Measurements from ENCODE around the gene ZGPAT. TPM values are rescaled to one million over a fixed set of nuclear protein-coding genes. Genes with fewer than 3 reads are reported as not detected.

ZGPAT gene
- total and polyA plus RNA-seq, 2 of the 13 experiments (the other 11 are each of a cell fraction or from before 2014, with no cell fraction given): 23.0 to 41.9 TPM

- no peak overlapping the region for H2AFZ ChIP-seq (ENCODE audit: low read length)
- POLR2A ChIA-PET: no interaction called here
- peaks cover 18 to 19% of the 10 kb centered on the region in 2 experiments; a peak in 4 of 5 replicates for H3K36me3 ChIP-seq (replicated peaks in 1 of 2; ENCODE audit: control insufficient read depth in 1 of 2, insufficient read depth in 2 of 2, low read length in 2 of 2)
- H3K4me3 ChIP-seq (replicated peaks in 1 of 3; ENCODE audit: insufficient read depth in 1 of 3, low read depth in 2 of 3, low read length in 3 of 3): no peak overlapping the region
- no peaks in the 10 kb centered on the region for H3K79me2 ChIP-seq (ENCODE audit: insufficient read depth, low read length)
- intact Hi-C loops (cut with micrococcal nuclease; ENCODE audit: unreplicated experiment): no loop called here
- 98% methylated on average over 18 of the region's 19 CpGs for WGBS (ENCODE audit: low lambda C conversion rate)
- no peak overlapping the region for H3K4me2 ChIP-seq (ENCODE audit: low read depth, low read length)
- no peaks in the 10 kb centered on the region for H3K27me3 ChIP-seq (ENCODE audit: control insufficient read depth in 1 of 2, insufficient read depth in 2 of 2, low read length in 2 of 2)
- H4K20me1 ChIP-seq (ENCODE audit: insufficient read depth, low read length): no peaks in the 10 kb centered on the region
- no TSS peak for BruUV-seq (replicated peaks)
- CTCF ChIA-PET (ENCODE audit: low intra/inter-chr PET ratio, low total read pairs): no interaction called here
- FAIRE-seq (no peak), DNase-seq (ENCODE audit: low spot score) (no peak), ATAC-seq (no peak)
- TF ChIP-seq AGO1 (IDR thresholded peaks at IDR 0.05; ENCODE audit: low read depth, low read length, poor library complexity, severe bottlenecking) (peak; percentile 32), BATF2 (CRISPR knock-in tag; IDR thresholded peaks at IDR 0.05) (no peak), RBFOX2 (IDR thresholded peaks at IDR 0.05; ENCODE audit: low read depth, low read length) (0 out of 2 replicates have a peak, but pooled peaks have one; percentile 8), MAF1 (CRISPR knock-in tag; IDR thresholded peaks at IDR 0.05; ENCODE audit: borderline replicate concordance) (no peak), HNRNPLL (IDR thresholded peaks at IDR 0.05; ENCODE audit: low read depth, low read length, poor library complexity, severe bottlenecking) (peak; percentile 21), NCOR1 (IDR thresholded peaks at IDR 0.05; ENCODE audit: borderline replicate concordance, low read length) (no peak), FLYWCH1 (CRISPR knock-in tag; IDR thresholded peaks at IDR 0.05) (no peak)
- no peaks in the 10 kb centered on the region for H3K9me3 ChIP-seq (ENCODE audit: low read length)
- H3K9ac ChIP-seq (ENCODE audit: insufficient read depth, low read depth, low read length): no peak overlapping the region
- in situ Hi-C loops (cut with HindIII; ENCODE audit: extremely low pct_ligation_motif_present, low pct_unique_long_range_greater_than_20kb): no loop called here
- H3K4me1 ChIP-seq (ENCODE audit: insufficient read depth, low read length): peaks cover 10% of the 10 kb centered on the region
- H3K27ac ChIP-seq (ENCODE audit: extremely low read length, insufficient read depth, low read length): no peak overlapping the region
Measured at GRCh38 chr20:63679799-63680305, 28.0 kb upstream of the ZGPAT start.

- H4K20me1 ChIP-seq (ENCODE audit: insufficient read depth, low read length): no peaks in the 10 kb centered on the region
- DNase-seq (ENCODE audit: low spot score): no peak
- in situ Hi-C loops (cut with HindIII; ENCODE audit: extremely low pct_ligation_motif_present, low pct_unique_long_range_greater_than_20kb): no loop called here
- intact Hi-C loops (cut with micrococcal nuclease; ENCODE audit: unreplicated experiment): no loop called here
- H3K9ac ChIP-seq (ENCODE audit: insufficient read depth, low read depth, low read length): no peak overlapping the region
- H3K4me2 ChIP-seq (ENCODE audit: low read depth, low read length): no peak overlapping the region
- ATAC-seq: no peak
- WGBS (ENCODE audit: low lambda C conversion rate): 97% methylated on average over 13 of the region's 13 CpGs
- TF ChIP-seq RBFOX2 (IDR thresholded peaks at IDR 0.05; ENCODE audit: low read depth, low read length): 0 out of 2 replicates have a peak, but pooled peaks have one; percentile 21
- TF ChIP-seq, protein P1, sequence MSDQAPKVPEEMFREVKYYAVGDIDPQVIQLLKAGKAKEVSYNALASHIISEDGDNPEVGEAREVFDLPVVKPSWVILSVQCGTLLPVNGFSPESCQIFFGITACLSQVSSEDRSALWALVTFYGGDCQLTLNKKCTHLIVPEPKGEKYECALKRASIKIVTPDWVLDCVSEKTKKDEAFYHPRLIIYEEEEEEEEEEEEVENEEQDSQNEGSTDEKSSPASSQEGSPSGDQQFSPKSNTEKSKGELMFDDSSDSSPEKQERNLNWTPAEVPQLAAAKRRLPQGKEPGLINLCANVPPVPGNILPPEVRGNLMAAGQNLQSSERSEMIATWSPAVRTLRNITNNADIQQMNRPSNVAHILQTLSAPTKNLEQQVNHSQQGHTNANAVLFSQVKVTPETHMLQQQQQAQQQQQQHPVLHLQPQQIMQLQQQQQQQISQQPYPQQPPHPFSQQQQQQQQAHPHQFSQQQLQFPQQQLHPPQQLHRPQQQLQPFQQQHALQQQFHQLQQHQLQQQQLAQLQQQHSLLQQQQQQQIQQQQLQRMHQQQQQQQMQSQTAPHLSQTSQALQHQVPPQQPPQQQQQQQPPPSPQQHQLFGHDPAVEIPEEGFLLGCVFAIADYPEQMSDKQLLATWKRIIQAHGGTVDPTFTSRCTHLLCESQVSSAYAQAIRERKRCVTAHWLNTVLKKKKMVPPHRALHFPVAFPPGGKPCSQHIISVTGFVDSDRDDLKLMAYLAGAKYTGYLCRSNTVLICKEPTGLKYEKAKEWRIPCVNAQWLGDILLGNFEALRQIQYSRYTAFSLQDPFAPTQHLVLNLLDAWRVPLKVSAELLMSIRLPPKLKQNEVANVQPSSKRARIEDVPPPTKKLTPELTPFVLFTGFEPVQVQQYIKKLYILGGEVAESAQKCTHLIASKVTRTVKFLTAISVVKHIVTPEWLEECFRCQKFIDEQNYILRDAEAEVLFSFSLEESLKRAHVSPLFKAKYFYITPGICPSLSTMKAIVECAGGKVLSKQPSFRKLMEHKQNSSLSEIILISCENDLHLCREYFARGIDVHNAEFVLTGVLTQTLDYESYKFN (CRISPR knock-in tag; conservative IDR thresholded peaks at IDR 0.05): no peak
- BruUV-seq (replicated peaks): no TSS peak
- H2AFZ ChIP-seq (ENCODE audit: low read length): no peak overlapping the region
- ChIA-PET CTCF (ENCODE audit: low intra/inter-chr PET ratio, low total read pairs) (no interaction called here), POLR2A (no interaction called here)
- FAIRE-seq: no peak
- H3K36me3 ChIP-seq (replicated peaks in 1 of 2; ENCODE audit: control insufficient read depth in 1 of 2, insufficient read depth in 2 of 2, low read length in 2 of 2): peaks cover 16 to 19% of the 10 kb centered on the region in 2 experiments; a peak in 4 of 5 replicates
- no peaks in the 10 kb centered on the region for H3K79me2 ChIP-seq (ENCODE audit: insufficient read depth, low read length)
- H3K27me3 ChIP-seq (ENCODE audit: control insufficient read depth in 1 of 2, insufficient read depth in 2 of 2, low read length in 2 of 2): no peaks in the 10 kb centered on the region
- H3K27ac ChIP-seq (ENCODE audit: extremely low read length, insufficient read depth, low read length): no peak overlapping the region
- no peaks in the 10 kb centered on the region for H3K9me3 ChIP-seq (ENCODE audit: low read length)
- no peak overlapping the region for H3K4me3 ChIP-seq (replicated peaks in 1 of 3; ENCODE audit: insufficient read depth in 1 of 3, low read depth in 2 of 3, low read length in 3 of 3)
- peaks cover 10% of the 10 kb centered on the region for H3K4me1 ChIP-seq (ENCODE audit: insufficient read depth, low read length)
Measured at GRCh38 chr20:63680427-63680826, 27.4 kb upstream of the ZGPAT start.
